Loucy (cell line): ENCODE results near the gene RNF41.

ENCODE experiments used
- EZH2phosphoT487 ChIP-seq: fragments of 200-600 bp; IDR thresholded peaks from 2 replicates; pipeline ENCODE4 v1.6.1; 2018; ENCODE audit warnings: antibody characterized with exemption, mild to moderate bottlenecking, moderate library complexity, borderline replicate concordance
- TF ChIP-seq, protein P1 (sequence below): fragments of 200-600 bp; sonication (generic); conservative IDR thresholded peaks from 2 replicates; pipeline ENCODE4 v1.5.1; 2014; ENCODE audit warnings: mild to moderate bottlenecking, antibody characterized with exemption, low read length

DNA sequence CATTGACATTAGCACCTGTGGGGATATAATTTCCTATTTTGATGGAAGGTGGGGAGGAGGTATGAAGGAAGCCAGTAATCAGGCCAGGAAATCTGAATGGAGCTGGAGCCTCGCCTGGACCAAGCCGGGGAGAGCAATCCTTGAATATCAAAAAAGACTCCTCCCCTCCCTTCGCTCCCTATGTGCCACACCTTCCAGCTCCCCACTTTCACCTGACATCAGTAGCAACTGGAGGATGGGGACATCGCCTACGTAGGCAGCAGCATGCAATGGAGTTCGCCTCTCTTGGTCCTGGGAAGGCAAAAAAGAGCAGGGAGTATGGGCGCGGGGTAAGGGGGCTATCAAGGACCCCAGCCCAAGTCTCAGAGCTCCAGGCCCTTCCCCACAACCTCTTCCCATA lies 35.3 kb upstream of the RNF41 start:
- TF ChIP-seq, protein P1, sequence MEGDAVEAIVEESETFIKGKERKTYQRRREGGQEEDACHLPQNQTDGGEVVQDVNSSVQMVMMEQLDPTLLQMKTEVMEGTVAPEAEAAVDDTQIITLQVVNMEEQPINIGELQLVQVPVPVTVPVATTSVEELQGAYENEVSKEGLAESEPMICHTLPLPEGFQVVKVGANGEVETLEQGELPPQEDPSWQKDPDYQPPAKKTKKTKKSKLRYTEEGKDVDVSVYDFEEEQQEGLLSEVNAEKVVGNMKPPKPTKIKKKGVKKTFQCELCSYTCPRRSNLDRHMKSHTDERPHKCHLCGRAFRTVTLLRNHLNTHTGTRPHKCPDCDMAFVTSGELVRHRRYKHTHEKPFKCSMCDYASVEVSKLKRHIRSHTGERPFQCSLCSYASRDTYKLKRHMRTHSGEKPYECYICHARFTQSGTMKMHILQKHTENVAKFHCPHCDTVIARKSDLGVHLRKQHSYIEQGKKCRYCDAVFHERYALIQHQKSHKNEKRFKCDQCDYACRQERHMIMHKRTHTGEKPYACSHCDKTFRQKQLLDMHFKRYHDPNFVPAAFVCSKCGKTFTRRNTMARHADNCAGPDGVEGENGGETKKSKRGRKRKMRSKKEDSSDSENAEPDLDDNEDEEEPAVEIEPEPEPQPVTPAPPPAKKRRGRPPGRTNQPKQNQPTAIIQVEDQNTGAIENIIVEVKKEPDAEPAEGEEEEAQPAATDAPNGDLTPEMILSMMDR: no peak
- TF ChIP-seq EZH2phosphoT487: no peak
